DOHH2 (cell line): ENCODE data around the gene SHISA7.

Source experiments
- H3F3A ChIP-seq: fragments of 200-600 bp; sonication (generic), shearing (Covaris generic); 2 replicates; pipeline ENCODE4 v1.6.0; 2016; ENCODE audit warnings: antibody characterized with exemption, mild to moderate bottlenecking; ENCODE audit not compliant: control insufficient read depth, insufficient read depth
- H3K27ac ChIP-seq: fragments of 200-600 bp; sonication (generic); 2 replicates; pipeline ENCODE4 v1.5.1; 2014; ENCODE audit warnings: low read depth, mild to moderate bottlenecking, low read length, moderate library complexity
- H3K27me3 ChIP-seq: fragments of 200-600 bp; sonication (generic); 2 replicates; pipeline ENCODE4 v1.6.1; 2014; ENCODE audit warnings: mild to moderate bottlenecking, low read length, mixed read lengths; ENCODE audit not compliant: control insufficient read depth
- H3K36me3 ChIP-seq: fragments of 200-600 bp; sonication (generic); 2 replicates; pipeline ENCODE4 v1.6.1; 2014; ENCODE audit warnings: mild to moderate bottlenecking, low read length, moderate library complexity, mixed read lengths; ENCODE audit not compliant: control insufficient read depth
- H3K4me1 ChIP-seq: fragments of 200-600 bp; sonication (generic); 2 replicates; pipeline ENCODE4 v1.6.1; 2014; ENCODE audit warnings: mild to moderate bottlenecking, low read length, mixed read lengths; ENCODE audit not compliant: control insufficient read depth
- H3K4me2 ChIP-seq: fragments of 200-600 bp; sonication (generic); 2 replicates; pipeline ENCODE4 v1.6.0; 2014; ENCODE audit warnings: mild to moderate bottlenecking, low read length, moderate library complexity
- H3K4me3 ChIP-seq: fragments of 200-600 bp; sonication (generic); 2 replicates; pipeline ENCODE4 v1.5.1; 2014; ENCODE audit warnings: mild to moderate bottlenecking, low read length, mixed read lengths
- H3K79me2 ChIP-seq: fragments of 200-600 bp; sonication (generic); 2 replicates; pipeline ENCODE4 v1.6.1; 2014; ENCODE audit warnings: mild to moderate bottlenecking, low read length, mixed read lengths; ENCODE audit not compliant: control insufficient read depth
- H3K9me2 ChIP-seq: fragments of 200-600 bp; sonication (generic); replicated peaks from 2 replicates; pipeline ENCODE4 v1.6.1; 2014; ENCODE audit warnings: mild to moderate bottlenecking, low read length, mixed read lengths; ENCODE audit not compliant: control insufficient read depth
- H3K9me3 ChIP-seq: fragments of 200-600 bp; sonication (generic); 2 replicates; pipeline ENCODE4 v1.6.1; 2014; ENCODE audit warnings: antibody characterized with exemption, low read length, mixed read lengths; ENCODE audit not compliant: control insufficient read depth, insufficient read depth
- H4K20me1 ChIP-seq: fragments of 200-600 bp; sonication (generic); 2 replicates; pipeline ENCODE4 v1.6.0; 2014; ENCODE audit warnings: low read depth, mild to moderate bottlenecking, antibody characterized with exemption, low read length, moderate library complexity; ENCODE audit not compliant: control insufficient read depth, insufficient read depth
- EZH2phosphoT487 ChIP-seq: fragments of 200-600 bp; sonication (generic); IDR thresholded peaks from 2 replicates; pipeline ENCODE4 v1.6.1; 2017; ENCODE audit warnings: borderline replicate concordance, mild to moderate bottlenecking, antibody characterized with exemption, low read length, moderate library complexity, mixed read lengths
- TF ChIP-seq, protein P1 (sequence below): fragments of 200-600 bp; sonication (generic); IDR thresholded peaks from one replicate; pipeline ENCODE4 v1.5.1; 2014; ENCODE audit warnings: antibody characterized with exemption, mild to moderate bottlenecking, low read depth, low read length; ENCODE audit not compliant: poor library complexity, severe bottlenecking

SHISA7 gene

DNA sequence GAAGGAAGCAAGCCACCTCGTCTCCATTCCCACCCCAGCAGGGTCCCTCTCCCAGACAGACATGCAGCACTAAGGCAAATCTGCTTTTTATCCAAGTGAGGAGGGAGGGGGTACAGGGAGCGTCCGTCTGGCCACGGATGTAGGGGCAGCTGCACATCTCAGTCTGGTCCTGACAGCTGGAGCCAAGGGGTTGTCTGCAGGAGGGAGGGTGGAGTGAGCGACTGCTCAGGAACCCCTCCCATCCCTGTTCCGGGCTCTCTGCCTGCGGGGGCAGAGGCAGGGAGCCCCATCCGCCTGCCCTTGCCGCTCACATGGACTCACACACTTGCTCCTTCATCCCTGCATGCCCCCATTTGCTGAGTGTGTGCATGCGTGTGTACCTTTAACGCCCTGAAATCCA, 63.9 kb downstream of the SHISA7 start:
- no peak overlapping the region for H3K27ac ChIP-seq

More for the DNA sequence above, 63.9 kb downstream of the SHISA7 start:
- H3K36me3 ChIP-seq = no peaks in the 10 kb centered on the region; the same call in none of the 2 replicates
- no peak overlapping the region for H3K4me3 ChIP-seq
- H3F3A ChIP-seq = peaks cover 3% of the 10 kb centered on the region; the same call in 1 of the 2 replicates
- H4K20me1 ChIP-seq = no peaks in the 10 kb centered on the region
- H3K4me1 ChIP-seq = peaks cover 19% of the 10 kb centered on the region
- peaks cover 22% of the 10 kb centered on the region for H3K79me2 ChIP-seq
- H3K9me2 ChIP-seq = no peaks in the 10 kb centered on the region
- no peak overlapping the region for H3K4me2 ChIP-seq
- H3K27me3 ChIP-seq = peaks cover 6% of the 10 kb centered on the region
- H3K9me3 ChIP-seq = no peaks in the 10 kb centered on the region
- no peak for TF ChIP-seq EZH2phosphoT487
- TF ChIP-seq, protein P1, sequence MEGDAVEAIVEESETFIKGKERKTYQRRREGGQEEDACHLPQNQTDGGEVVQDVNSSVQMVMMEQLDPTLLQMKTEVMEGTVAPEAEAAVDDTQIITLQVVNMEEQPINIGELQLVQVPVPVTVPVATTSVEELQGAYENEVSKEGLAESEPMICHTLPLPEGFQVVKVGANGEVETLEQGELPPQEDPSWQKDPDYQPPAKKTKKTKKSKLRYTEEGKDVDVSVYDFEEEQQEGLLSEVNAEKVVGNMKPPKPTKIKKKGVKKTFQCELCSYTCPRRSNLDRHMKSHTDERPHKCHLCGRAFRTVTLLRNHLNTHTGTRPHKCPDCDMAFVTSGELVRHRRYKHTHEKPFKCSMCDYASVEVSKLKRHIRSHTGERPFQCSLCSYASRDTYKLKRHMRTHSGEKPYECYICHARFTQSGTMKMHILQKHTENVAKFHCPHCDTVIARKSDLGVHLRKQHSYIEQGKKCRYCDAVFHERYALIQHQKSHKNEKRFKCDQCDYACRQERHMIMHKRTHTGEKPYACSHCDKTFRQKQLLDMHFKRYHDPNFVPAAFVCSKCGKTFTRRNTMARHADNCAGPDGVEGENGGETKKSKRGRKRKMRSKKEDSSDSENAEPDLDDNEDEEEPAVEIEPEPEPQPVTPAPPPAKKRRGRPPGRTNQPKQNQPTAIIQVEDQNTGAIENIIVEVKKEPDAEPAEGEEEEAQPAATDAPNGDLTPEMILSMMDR = no peak
